ENCODE data around the gene DIPK1A. TPM values are rescaled to one million over a fixed set of nuclear protein-coding genes. Genes with fewer than 3 reads are reported as not detected.
A peak's percentile ranks its signal among the peaks of the same experiment; 100 is the strongest.

Gene DIPK1A
- total RNA-seq, 4 donors from 2014 or later = 11.7 to 17.5 (median 15.1) TPM

DNA sequence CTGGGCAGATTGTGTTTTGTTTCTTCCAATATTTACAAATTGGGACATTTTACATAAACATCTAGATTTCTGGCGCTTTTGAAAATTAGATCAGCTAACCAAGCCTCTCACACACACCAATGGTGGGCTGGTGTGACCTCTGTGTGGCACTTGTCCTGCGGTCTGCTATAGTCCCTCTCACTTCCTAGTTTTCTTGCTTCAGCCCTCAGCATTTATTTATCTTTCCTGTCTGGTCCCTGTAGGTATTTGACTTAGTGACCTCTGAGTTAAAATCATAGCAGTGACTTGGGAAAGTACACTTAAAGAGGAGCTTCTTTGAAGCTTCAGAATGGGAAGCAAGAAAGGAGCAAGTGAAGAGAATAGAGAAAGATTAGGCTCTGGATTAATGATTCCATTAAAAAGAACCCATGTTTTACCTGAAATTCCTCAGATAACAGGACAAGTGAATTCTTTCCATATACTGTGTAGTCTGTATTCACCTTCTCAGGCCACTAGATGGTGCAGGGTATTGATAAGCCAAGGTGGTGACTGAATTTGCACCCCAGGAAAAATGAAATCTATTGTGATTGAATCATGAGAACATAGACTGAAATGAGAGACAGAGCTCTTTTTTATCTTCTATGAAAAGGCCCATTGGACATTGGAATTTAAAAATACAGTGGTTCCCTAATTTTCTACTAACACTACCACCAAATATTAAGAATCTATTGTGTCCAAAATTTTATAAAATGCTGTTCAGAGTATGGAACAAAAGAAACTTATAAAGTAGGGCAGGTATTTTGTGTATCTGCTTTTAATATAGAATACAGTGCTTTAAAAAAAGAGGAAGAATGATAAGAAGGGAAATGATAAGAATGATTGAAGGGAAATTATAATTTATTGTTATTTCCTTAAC lies 7.1 kb upstream of the DIPK1A start:
- no peak for DNase-seq
- TF ChIP-seq POLR2A (IDR thresholded peaks at IDR 0.05) = no peak
- TF ChIP-seq, protein P1, sequence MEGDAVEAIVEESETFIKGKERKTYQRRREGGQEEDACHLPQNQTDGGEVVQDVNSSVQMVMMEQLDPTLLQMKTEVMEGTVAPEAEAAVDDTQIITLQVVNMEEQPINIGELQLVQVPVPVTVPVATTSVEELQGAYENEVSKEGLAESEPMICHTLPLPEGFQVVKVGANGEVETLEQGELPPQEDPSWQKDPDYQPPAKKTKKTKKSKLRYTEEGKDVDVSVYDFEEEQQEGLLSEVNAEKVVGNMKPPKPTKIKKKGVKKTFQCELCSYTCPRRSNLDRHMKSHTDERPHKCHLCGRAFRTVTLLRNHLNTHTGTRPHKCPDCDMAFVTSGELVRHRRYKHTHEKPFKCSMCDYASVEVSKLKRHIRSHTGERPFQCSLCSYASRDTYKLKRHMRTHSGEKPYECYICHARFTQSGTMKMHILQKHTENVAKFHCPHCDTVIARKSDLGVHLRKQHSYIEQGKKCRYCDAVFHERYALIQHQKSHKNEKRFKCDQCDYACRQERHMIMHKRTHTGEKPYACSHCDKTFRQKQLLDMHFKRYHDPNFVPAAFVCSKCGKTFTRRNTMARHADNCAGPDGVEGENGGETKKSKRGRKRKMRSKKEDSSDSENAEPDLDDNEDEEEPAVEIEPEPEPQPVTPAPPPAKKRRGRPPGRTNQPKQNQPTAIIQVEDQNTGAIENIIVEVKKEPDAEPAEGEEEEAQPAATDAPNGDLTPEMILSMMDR (IDR thresholded peaks at IDR 0.05) = peak; percentile 20 to 76 (median 60)
- H3K36me3 ChIP-seq = no peaks in the 10 kb centered on the region
- H3K9me3 ChIP-seq = no peaks in the 10 kb centered on the region
- no peaks in the 10 kb centered on the region for H3K4me1 ChIP-seq
- no peak overlapping the region for H3K4me3 ChIP-seq (replicated peaks in 1 of 3)
- intact Hi-C loops (cut with DNase I) = no loop called here
- H3K27me3 ChIP-seq = no peaks in the 10 kb centered on the region
- no peak overlapping the region for H3K27ac ChIP-seq
- WGBS, 2 donors = 47 to 50% methylated on average over 2 of the region's 2 CpGs

DNA sequence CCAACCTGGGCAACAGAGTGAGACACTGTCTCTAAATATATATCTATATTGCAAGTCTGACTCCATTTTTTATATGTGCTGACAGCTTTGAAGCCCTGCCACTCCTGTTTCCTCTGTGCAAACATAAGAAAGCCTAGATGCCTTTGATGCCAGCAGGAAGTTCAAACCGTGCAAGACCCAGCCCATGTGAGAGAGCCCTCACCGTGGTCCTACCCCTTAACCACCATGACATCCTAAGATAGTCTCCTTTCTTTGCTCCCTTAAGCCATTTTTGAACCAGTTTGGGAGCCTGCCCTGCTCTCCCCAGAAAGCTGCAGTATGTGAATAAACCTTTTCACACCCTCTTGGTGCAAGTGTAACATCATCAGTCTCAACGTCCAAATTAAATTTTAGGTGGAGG lies 3.7 kb upstream of the DIPK1A start:
- H3K36me3 ChIP-seq = no peaks in the 10 kb centered on the region
- TF ChIP-seq, protein P1 (IDR thresholded peaks at IDR 0.05) = no peak
- TF ChIP-seq POLR2A (IDR thresholded peaks at IDR 0.05) = no peak
- H3K27ac ChIP-seq = no peak overlapping the region
- H3K9me3 ChIP-seq = no peaks in the 10 kb centered on the region
- WGBS, 2 donors = 72 to 73% methylated on average over 3 of the region's 3 CpGs
- peaks cover 8 to 10% of the 10 kb centered on the region in 2 donors for H3K4me1 ChIP-seq
- H3K27me3 ChIP-seq = no peaks in the 10 kb centered on the region
- intact Hi-C loops (cut with DNase I) = no loop called here
- no peak overlapping the region for H3K4me3 ChIP-seq (replicated peaks in 1 of 3)
- DNase-seq = no peak

DNA sequence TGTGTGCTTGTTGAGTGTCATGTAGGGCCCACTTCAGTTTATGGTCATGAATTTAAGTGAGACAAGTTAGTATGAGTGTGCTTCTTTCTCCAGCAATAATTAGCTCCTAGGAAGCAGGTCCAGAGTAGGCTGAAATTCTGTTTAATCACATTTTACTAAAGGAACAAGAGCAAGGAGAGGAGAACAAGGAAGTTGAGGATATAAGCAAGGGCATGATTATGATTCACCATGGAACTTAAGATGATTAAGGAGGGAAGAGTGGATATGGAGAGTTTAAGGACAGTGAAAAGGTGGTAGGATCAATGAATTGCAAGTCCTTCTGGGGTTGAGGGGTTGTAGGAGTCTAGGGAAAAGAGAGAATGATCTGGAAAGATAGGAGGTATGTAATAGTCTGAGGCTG lies 3.1 kb upstream of the DIPK1A start:
- intact Hi-C loops (cut with DNase I) = no loop called here
- peaks cover 10 to 11% of the 10 kb centered on the region in 2 donors for H3K4me1 ChIP-seq

DNA sequence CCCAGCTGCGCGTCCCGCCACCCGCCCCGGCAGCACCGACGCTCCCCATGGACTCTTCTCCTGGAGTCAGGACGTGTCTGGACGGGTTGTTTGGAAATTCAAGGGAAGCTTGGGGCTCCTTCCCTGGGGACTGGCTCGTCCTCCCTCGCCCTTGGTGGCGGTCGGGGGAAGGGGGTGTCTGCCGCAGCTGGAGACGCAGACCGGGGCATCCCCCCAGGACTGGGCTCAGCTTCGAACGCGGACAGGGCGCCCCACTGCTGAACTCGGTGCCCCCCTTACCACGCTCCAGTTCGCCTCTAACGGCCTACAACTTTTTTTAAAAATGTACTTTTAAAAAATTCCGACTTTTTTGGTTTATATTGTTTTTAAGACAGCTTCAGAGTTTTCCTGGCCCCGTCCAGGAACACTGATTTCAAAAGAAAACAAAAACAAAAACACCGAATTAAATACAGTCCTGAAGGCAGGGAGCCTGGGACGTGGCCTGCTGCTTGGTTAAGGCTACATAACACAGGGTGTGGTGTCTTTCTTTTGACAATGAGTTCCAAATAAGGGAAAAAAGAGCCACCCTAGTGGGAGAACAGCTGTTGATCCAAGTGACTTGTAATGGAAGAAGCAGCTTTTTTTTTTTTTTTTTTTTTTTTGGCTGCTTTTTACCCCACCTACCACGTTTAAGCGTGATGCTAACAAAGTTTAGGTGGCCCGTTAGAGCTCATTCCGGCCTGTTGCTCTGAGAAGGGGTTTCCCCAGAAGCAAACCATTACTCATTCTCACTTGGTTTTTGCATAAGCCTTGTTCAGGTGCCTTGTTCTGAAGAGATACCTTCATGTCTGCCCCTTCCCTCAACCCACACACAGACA lies 862 bp upstream of the DIPK1A start:
- intact Hi-C loops (cut with DNase I) = loop anchor here (2.0 kb wide), 1 partner anchor 103 kb away; no protein-coding TSS in a partner anchor
- H3K4me1 ChIP-seq = peaks cover 28 to 30% of the 10 kb centered on the region in 2 donors
- WGBS, 2 donors = 4 to 12% methylated on average over 23 to 24 of the region's 32 CpGs

More for the DNA sequence above, 3.1 kb upstream of the DIPK1A start:
- no peak for TF ChIP-seq POLR2A (IDR thresholded peaks at IDR 0.05)
- TF ChIP-seq, protein P1 (IDR thresholded peaks at IDR 0.05) = no peak
- no peak for DNase-seq
- Histone ChIP-seq H3K9me3 (no peaks in the 10 kb centered on the region), H3K27ac (no peak overlapping the region), H3K27me3 (no peaks in the 10 kb centered on the region), H3K36me3 (no peaks in the 10 kb centered on the region), H3K4me3 (replicated peaks in 1 of 3) (no peak overlapping the region)

More for the DNA sequence above, 862 bp upstream of the DIPK1A start:
- no peaks in the 10 kb centered on the region for H3K36me3 ChIP-seq
- DNase-seq = peak; percentile 37
- TF ChIP-seq, protein P1 (IDR thresholded peaks at IDR 0.05) = no peak
- TF ChIP-seq POLR2A (IDR thresholded peaks at IDR 0.05) = peak in 1 of 2 donors; percentile 17
- H3K4me3 ChIP-seq (replicated peaks in 1 of 3) = peak overlapping the region; percentile 38 to 87 (median 38)
- H3K9me3 ChIP-seq = no peaks in the 10 kb centered on the region
- H3K27me3 ChIP-seq = no peaks in the 10 kb centered on the region
- peak overlapping the region; percentile 90 to 96 (median 91) for H3K27ac ChIP-seq

Measured in thyroid gland (tissue), 4 donors.